HFFc6 (cell line): ENCODE results near the gene FCRL2. TPM values are rescaled to one million over a fixed set of nuclear protein-coding genes. Genes with fewer than 3 reads are reported as not detected.

Source experiments
- DNase-seq: peaks from one replicate; pipeline ENCODE4 v3.0.0-alpha.2; 2018
- H3K27ac Mint-ChIP-seq: 2 replicates; pipeline ENCODE4 v1.8.0; 2020; ENCODE audit warnings: mild to moderate bottlenecking, mixed read lengths
- H3K27me3 Mint-ChIP-seq: 2 replicates; pipeline ENCODE4 v1.8.0; 2021; ENCODE audit warnings: mild to moderate bottlenecking, moderate library complexity, mixed read lengths; ENCODE audit not compliant: insufficient read depth
- H3K36me3 Mint-ChIP-seq: 2 replicates; pipeline ENCODE4 v1.8.0; 2021; ENCODE audit warnings: low read depth, mixed read lengths
- H3K4me1 Mint-ChIP-seq: 2 replicates; pipeline ENCODE4 v1.8.0; 2020; ENCODE audit warnings: low read depth, mixed read lengths
- H3K4me3 Mint-ChIP-seq: 2 replicates; pipeline ENCODE4 v1.8.0; 2020; ENCODE audit warnings: mild to moderate bottlenecking, moderate library complexity, mixed read lengths
- H3K9me3 Mint-ChIP-seq: 2 replicates; pipeline ENCODE4 v1.8.0; 2020; ENCODE audit warnings: mild to moderate bottlenecking, mixed read lengths
- CTCF ChIP-seq: fragments of 200-600 bp; sonication (generic); IDR thresholded peaks from 2 replicates; pipeline ENCODE4 v1.5.0; 2021; ENCODE audit warnings: antibody characterized with exemption, mild to moderate bottlenecking
- total RNA-seq, 6 experiments: library from RNA; stranded (reverse); fragmentation: NEBNext Ultra II Directional; extraction: Animal tissue kit (Norgen Biotek cat#: 25700); gene quantifications; 2 replicates in 1 of 6; 3 replicates in 5 of 6; pipeline ENCODE4 v1.2.3, GENCODE V29; 2021

Gene FCRL2
- total RNA-seq, 6 experiments from 2014 or later = not detected

GRCh38 chr1:157700305-157700704 is 76.6 kb downstream of the FCRL2 start:
- Mint-ChIP-seq H3K4me1 (no peaks in the 10 kb centered on the region), H3K9me3 (peaks cover 26% of the 10 kb centered on the region), H3K4me3 (no peak overlapping the region), H3K27me3 (peaks cover 5% of the 10 kb centered on the region), H3K27ac (no peak overlapping the region), H3K36me3 (no peaks in the 10 kb centered on the region)
- TF ChIP-seq CTCF = no peak
- no peak for DNase-seq

GRCh38 chr1:157697781-157698569 is 79.0 kb downstream of the FCRL2 start:
- no peak for TF ChIP-seq CTCF
- H3K9me3 Mint-ChIP-seq = peaks cover 17% of the 10 kb centered on the region; the same call in 1 of the 2 replicates
- no peak overlapping the region for H3K27ac Mint-ChIP-seq
- H3K4me3 Mint-ChIP-seq = no peak overlapping the region
- peaks cover 5% of the 10 kb centered on the region for H3K27me3 Mint-ChIP-seq
- H3K4me1 Mint-ChIP-seq = no peaks in the 10 kb centered on the region
- DNase-seq = no peak
- H3K36me3 Mint-ChIP-seq = no peaks in the 10 kb centered on the region

GRCh38 chr1:157696966-157697628 is 79.8 kb downstream of the FCRL2 start:
- Mint-ChIP-seq H3K27ac (no peak overlapping the region), H3K27me3 (peaks cover 5% of the 10 kb centered on the region), H3K4me1 (no peaks in the 10 kb centered on the region), H3K36me3 (no peaks in the 10 kb centered on the region), H3K4me3 (no peak overlapping the region), H3K9me3 (peaks cover 13% of the 10 kb centered on the region; the same call in 1 of the 2 replicates)
- TF ChIP-seq CTCF = no peak
- DNase-seq = no peak

Other genes with a start within 250 kb of the FCRL2 start
- gene FCRL5, start 224.6 kb downstream of the FCRL2 start, total RNA-seq = not detected
- gene FCRL4, start 179.0 kb downstream of the FCRL2 start, total RNA-seq = not detected
- not detected for gene FCRL3, start 76.4 kb downstream of the FCRL2 start, total RNA-seq
- not detected for gene FCRL1, start 43.0 kb upstream of the FCRL2 start, total RNA-seq
- not detected for gene CD5L, start 64.7 kb upstream of the FCRL2 start, total RNA-seq
- gene KIRREL1, start 216.5 kb upstream of the FCRL2 start, total RNA-seq = 100 to 1,000 TPM in 5 of 6 experiments, 10 to 100 TPM in 1; 99.5 to 121 (median 107) TPM